ENCODE data around the gene NOL11. TPM values are rescaled to one million over a fixed set of nuclear protein-coding genes. Genes with fewer than 3 reads are reported as not detected.

Gene NOL11
- total RNA-seq, 2 experiments from 2014 or later, result 64.9 to 65.5 TPM

- Histone ChIP-seq H3K36me3 (ENCODE audit: insufficient read depth, low read length) (no peaks in the 10 kb centered on the region), H3K9me3 (ENCODE audit: low read length) (no peaks in the 10 kb centered on the region), H3K4me2 (ENCODE audit: low read length) (no peak overlapping the region), H3K4me1 (ENCODE audit: insufficient read depth, low read length, poor library complexity, severe bottlenecking) (no peaks in the 10 kb centered on the region), H3K27ac (ENCODE audit: low read depth, low read length, poor library complexity, severe bottlenecking) (no peak overlapping the region), H3K79me2 (ENCODE audit: insufficient read depth, low read depth, low read length) (no peaks in the 10 kb centered on the region), H4K20me1 (ENCODE audit: insufficient read depth, low read length) (no peaks in the 10 kb centered on the region), H3K9me2 (ENCODE audit: insufficient read depth, low read length) (no peaks in the 10 kb centered on the region), H2AFZ (ENCODE audit: low read length) (0 out of 2 replicates have a peak overlapping the region, but pooled peaks have one; percentile 3), H3K4me3 (ENCODE audit: low read depth, low read length, poor library complexity, severe bottlenecking) (no peak overlapping the region)
- BruUV-seq (replicated peaks), result no TSS peak
- intact Hi-C loops (cut with micrococcal nuclease; ENCODE audit: unreplicated experiment), result no loop called here
- ChIA-PET POLR2A (interaction anchor here (1.1 to 2.2 kb wide), 3 partner anchors 9 to 31 kb away, joined by 4 to 6 read pairs (median 6); no protein-coding TSS in a partner anchor), CTCF (ENCODE audit: unreplicated experiment) (no interaction called here)
- no peak for TF ChIP-seq CTCF (conservative IDR thresholded peaks at IDR 0.05; ENCODE audit: low read length)
- TF ChIP-seq EZH2phosphoT487 (IDR thresholded peaks at IDR 0.05; ENCODE audit: borderline replicate concordance, low read depth, low read length), result no peak
- DNase-seq (ENCODE audit: low spot score), result no peak
Observed at GRCh38 chr17:67707442-67707841, 10.3 kb upstream of the NOL11 start.

- H3K9me2 ChIP-seq (ENCODE audit: insufficient read depth, low read length), result no peaks in the 10 kb centered on the region
- no peak overlapping the region for H3K4me3 ChIP-seq (ENCODE audit: low read depth, low read length, poor library complexity, severe bottlenecking)
- intact Hi-C loops (cut with micrococcal nuclease; ENCODE audit: unreplicated experiment), result no loop called here
- H3K4me1 ChIP-seq (ENCODE audit: insufficient read depth, low read length, poor library complexity, severe bottlenecking), result no peaks in the 10 kb centered on the region
- ChIA-PET POLR2A (interaction anchor here (1.3 to 2.2 kb wide), 2 partner anchors 8 to 30 kb away, joined by 6 read pairs; no protein-coding TSS in a partner anchor), CTCF (ENCODE audit: unreplicated experiment) (no interaction called here)
- no peak overlapping the region for H2AFZ ChIP-seq (ENCODE audit: low read length)
- no peaks in the 10 kb centered on the region for H4K20me1 ChIP-seq (ENCODE audit: insufficient read depth, low read length)
- no TSS peak for BruUV-seq (replicated peaks)
- TF ChIP-seq CTCF (conservative IDR thresholded peaks at IDR 0.05; ENCODE audit: low read length) (no peak), EZH2phosphoT487 (IDR thresholded peaks at IDR 0.05; ENCODE audit: borderline replicate concordance, low read depth, low read length) (no peak)
- no peaks in the 10 kb centered on the region for H3K79me2 ChIP-seq (ENCODE audit: insufficient read depth, low read depth, low read length)
- no peaks in the 10 kb centered on the region for H3K36me3 ChIP-seq (ENCODE audit: insufficient read depth, low read length)
- H3K4me2 ChIP-seq (ENCODE audit: low read length), result no peak overlapping the region
- DNase-seq (ENCODE audit: low spot score), result no peak
- no peak overlapping the region for H3K27ac ChIP-seq (ENCODE audit: low read depth, low read length, poor library complexity, severe bottlenecking)
- no peaks in the 10 kb centered on the region; the same call in 1 of the 2 replicates for H3K9me3 ChIP-seq (ENCODE audit: low read length)
Observed at GRCh38 chr17:67708378-67708777, 9.4 kb upstream of the NOL11 start.

GRCh38 chr17:67711916-67712315 lies 5.8 kb upstream of the NOL11 start:
- H3K36me3 ChIP-seq (ENCODE audit: insufficient read depth, low read length), result no peaks in the 10 kb centered on the region
- H3K4me2 ChIP-seq (ENCODE audit: low read length), result no peak overlapping the region
- BruUV-seq (replicated peaks), result no TSS peak
- DNase-seq (ENCODE audit: low spot score), result no peak
- H2AFZ ChIP-seq (ENCODE audit: low read length), result no peak overlapping the region
- H3K4me1 ChIP-seq (ENCODE audit: insufficient read depth, low read length, poor library complexity, severe bottlenecking), result peaks cover 7% of the 10 kb centered on the region
- no peaks in the 10 kb centered on the region; the same call in 1 of the 2 replicates for H3K9me3 ChIP-seq (ENCODE audit: low read length)
- no peaks in the 10 kb centered on the region for H3K9me2 ChIP-seq (ENCODE audit: insufficient read depth, low read length)
- H3K79me2 ChIP-seq (ENCODE audit: insufficient read depth, low read depth, low read length), result peaks cover 4% of the 10 kb centered on the region; the same call in 1 of the 2 replicates
- H4K20me1 ChIP-seq (ENCODE audit: insufficient read depth, low read length), result no peaks in the 10 kb centered on the region
- POLR2A ChIA-PET, result interaction anchor here (0.5 to 1.4 kb wide), 6 partner anchors 9 to 747 kb away, joined by 3 to 8 read pairs (median 4); no protein-coding TSS in a partner anchor
- no peak overlapping the region for H3K4me3 ChIP-seq (ENCODE audit: low read depth, low read length, poor library complexity, severe bottlenecking)
- H3K27ac ChIP-seq (ENCODE audit: low read depth, low read length, poor library complexity, severe bottlenecking), result no peak overlapping the region
- CTCF ChIA-PET (ENCODE audit: unreplicated experiment), result no interaction called here
- TF ChIP-seq EZH2phosphoT487 (IDR thresholded peaks at IDR 0.05; ENCODE audit: borderline replicate concordance, low read depth, low read length), result no peak
- TF ChIP-seq CTCF (conservative IDR thresholded peaks at IDR 0.05; ENCODE audit: low read length), result no peak
- intact Hi-C loops (cut with micrococcal nuclease; ENCODE audit: unreplicated experiment), result no loop called here
